ENCODE measurements around the gene INPP4B. TPM values are rescaled to one million over a fixed set of nuclear protein-coding genes. Genes with fewer than 3 reads are reported as not detected.
A peak's percentile ranks its signal among the peaks of the same experiment; 100 is the strongest.

INPP4B gene
- total and polyA plus RNA-seq, 7 donors, result 4.2 to 27.3 (median 17.2) TPM

DNA sequence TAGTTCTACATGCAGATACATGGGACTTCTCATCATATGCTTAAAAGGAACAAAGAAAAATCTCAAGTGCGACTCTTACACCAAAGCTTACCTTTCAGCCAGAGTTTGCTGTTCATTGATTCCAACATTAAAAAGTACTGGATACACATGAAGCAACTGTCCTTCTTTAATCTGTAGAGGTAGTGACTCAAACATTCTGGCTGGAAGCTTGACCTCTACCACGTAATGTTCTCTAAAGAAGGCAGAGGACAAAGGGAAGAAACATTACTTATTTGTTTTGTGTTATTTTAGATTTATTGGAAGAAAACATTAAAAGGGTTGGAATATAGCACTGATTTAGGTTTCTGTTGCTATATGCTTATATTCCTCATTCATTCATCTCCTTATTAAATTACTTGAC is 733.6 kb downstream of the INPP4B start:
- Histone ChIP-seq H3K4me3 (no peak overlapping the region), H3K9me3 (no peaks in the 10 kb centered on the region), H3K4me1 (no peaks in the 10 kb centered on the region), H3K27ac (no peak overlapping the region), H3K27me3 (no peaks in the 10 kb centered on the region), H3K36me3 (no peaks in the 10 kb centered on the region)
- intact Hi-C loops (cut with DNase I), result no loop called here
- TF ChIP-seq EP300 (IDR thresholded peaks at IDR 0.05) (no peak), POLR2A (IDR thresholded peaks at IDR 0.05) (no peak), POLR2AphosphoS5 (IDR thresholded peaks at IDR 0.05) (no peak)
- TF ChIP-seq, protein P1, sequence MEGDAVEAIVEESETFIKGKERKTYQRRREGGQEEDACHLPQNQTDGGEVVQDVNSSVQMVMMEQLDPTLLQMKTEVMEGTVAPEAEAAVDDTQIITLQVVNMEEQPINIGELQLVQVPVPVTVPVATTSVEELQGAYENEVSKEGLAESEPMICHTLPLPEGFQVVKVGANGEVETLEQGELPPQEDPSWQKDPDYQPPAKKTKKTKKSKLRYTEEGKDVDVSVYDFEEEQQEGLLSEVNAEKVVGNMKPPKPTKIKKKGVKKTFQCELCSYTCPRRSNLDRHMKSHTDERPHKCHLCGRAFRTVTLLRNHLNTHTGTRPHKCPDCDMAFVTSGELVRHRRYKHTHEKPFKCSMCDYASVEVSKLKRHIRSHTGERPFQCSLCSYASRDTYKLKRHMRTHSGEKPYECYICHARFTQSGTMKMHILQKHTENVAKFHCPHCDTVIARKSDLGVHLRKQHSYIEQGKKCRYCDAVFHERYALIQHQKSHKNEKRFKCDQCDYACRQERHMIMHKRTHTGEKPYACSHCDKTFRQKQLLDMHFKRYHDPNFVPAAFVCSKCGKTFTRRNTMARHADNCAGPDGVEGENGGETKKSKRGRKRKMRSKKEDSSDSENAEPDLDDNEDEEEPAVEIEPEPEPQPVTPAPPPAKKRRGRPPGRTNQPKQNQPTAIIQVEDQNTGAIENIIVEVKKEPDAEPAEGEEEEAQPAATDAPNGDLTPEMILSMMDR (IDR thresholded peaks at IDR 0.05), result no peak
- 95 to 97% methylated on average over 2 of the region's 2 CpGs for WGBS, 2 donors
- no peak for DNase-seq

DNA sequence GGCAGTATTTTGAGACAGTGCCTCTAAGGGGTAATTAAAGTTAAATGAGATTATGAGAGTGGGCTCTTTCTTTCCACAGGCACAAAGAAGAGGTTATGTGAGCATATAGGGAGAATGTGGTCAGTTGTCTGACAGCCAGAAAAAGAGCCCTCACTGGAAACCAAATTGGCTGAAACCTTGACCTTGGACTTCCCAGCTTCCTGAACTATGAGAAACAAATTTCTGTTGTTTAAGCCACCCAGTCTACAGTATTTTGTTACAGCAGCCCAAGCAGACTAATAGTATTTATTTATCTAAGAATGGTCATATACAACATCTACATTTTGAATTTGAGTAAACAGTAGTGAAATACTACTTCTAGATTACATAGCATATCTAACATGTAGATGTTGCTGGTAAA is 736.0 kb downstream of the INPP4B start:
- Histone ChIP-seq H3K4me3 (no peak overlapping the region), H3K9me3 (no peaks in the 10 kb centered on the region), H3K27ac (no peak overlapping the region), H3K36me3 (no peaks in the 10 kb centered on the region), H3K4me1 (no peaks in the 10 kb centered on the region), H3K27me3 (no peaks in the 10 kb centered on the region)
- TF ChIP-seq POLR2A (IDR thresholded peaks at IDR 0.05) (no peak), POLR2AphosphoS5 (IDR thresholded peaks at IDR 0.05) (no peak), EP300 (IDR thresholded peaks at IDR 0.05) (no peak)
- TF ChIP-seq, protein P1 (IDR thresholded peaks at IDR 0.05), result no peak
- no peak for DNase-seq
- intact Hi-C loops (cut with DNase I), result no loop called here

DNA sequence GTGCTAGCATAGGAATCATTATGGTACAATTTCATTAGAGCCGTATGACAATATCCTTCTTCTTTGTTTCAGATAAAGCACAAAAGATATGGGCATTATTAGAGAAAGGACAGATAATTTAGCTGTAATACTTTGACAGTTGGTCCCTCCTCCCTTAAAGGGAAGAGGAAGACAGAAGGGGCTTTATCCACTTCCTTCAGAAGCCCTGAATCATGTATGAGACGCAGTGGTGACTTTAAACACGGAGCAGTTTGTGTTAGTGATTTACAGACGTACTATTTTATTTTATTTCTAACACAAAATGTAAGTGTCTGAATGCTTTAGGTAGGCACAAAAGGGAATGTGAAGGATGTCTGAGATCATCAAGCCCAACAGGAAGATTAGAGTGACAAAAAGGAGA is 742.1 kb downstream of the INPP4B start:
- no peak overlapping the region for H3K27ac ChIP-seq

DNA sequence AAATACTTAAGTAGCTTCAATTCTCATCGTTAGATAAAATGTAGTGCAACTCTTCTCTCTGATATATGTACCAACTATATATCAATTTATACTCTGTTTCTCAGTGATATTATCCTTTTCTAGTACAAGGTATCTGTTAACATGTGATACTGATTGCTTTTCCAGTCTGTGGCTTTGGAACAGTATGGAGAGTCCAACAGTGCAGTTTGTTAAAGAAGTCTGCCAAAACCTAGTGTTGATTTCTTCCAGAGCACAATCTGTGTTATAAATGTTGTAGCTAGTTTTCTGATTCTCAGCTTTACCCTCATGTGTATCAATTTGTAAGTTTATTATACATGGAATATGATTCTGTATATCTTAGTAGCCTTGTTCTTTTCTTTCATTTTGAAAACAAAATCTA is 744.7 kb downstream of the INPP4B start:
- no peak for DNase-seq
- no peaks in the 10 kb centered on the region for H3K36me3 ChIP-seq
- H3K4me1 ChIP-seq, result peaks cover 0 to 17% (median 9%) of the 10 kb centered on the region in 4 donors
- TF ChIP-seq POLR2AphosphoS5 (IDR thresholded peaks at IDR 0.05) (no peak), POLR2A (IDR thresholded peaks at IDR 0.05) (no peak), EP300 (IDR thresholded peaks at IDR 0.05) (no peak)
- TF ChIP-seq, protein P1 (IDR thresholded peaks at IDR 0.05), result no peak
- H3K9me3 ChIP-seq, result no peaks in the 10 kb centered on the region
- WGBS, 2 donors, result 94 to 100% methylated on average over 1 of the region's 1 CpG
- no peaks in the 10 kb centered on the region for H3K27me3 ChIP-seq
- intact Hi-C loops (cut with DNase I), result no loop called here
- no peak overlapping the region for H3K4me3 ChIP-seq
- peak overlapping the region in 2 of 4 donors; percentile 12 to 13 for H3K27ac ChIP-seq

More for the DNA sequence above, 742.1 kb downstream of the INPP4B start:
- Histone ChIP-seq H3K9me3 (no peaks in the 10 kb centered on the region), H3K4me3 (no peak overlapping the region), H3K4me1 (peaks cover 0 to 13% (median 7%) of the 10 kb centered on the region in 4 donors), H3K36me3 (no peaks in the 10 kb centered on the region), H3K27me3 (no peaks in the 10 kb centered on the region)
- TF ChIP-seq POLR2A (IDR thresholded peaks at IDR 0.05), result no peak
- no peak for DNase-seq
- intact Hi-C loops (cut with DNase I), result no loop called here
- WGBS, 2 donors, result 71 to 92% methylated on average over 4 of the region's 4 CpGs

- peak overlapping the region in 1 of 4 donors; percentile 13 for H3K27ac ChIP-seq
- no peaks in the 10 kb centered on the region for H3K27me3 ChIP-seq
- no peak for DNase-seq
- H3K4me3 ChIP-seq, result no peak overlapping the region
- no peaks in the 10 kb centered on the region for H3K36me3 ChIP-seq
- intact Hi-C loops (cut with DNase I), result no loop called here
- peaks cover 0 to 21% (median 11%) of the 10 kb centered on the region in 4 donors for H3K4me1 ChIP-seq
- TF ChIP-seq, protein P1 (IDR thresholded peaks at IDR 0.05), result no peak
- TF ChIP-seq EP300 (IDR thresholded peaks at IDR 0.05), result no peak
- TF ChIP-seq POLR2AphosphoS5 (IDR thresholded peaks at IDR 0.05), result no peak
- TF ChIP-seq POLR2A (IDR thresholded peaks at IDR 0.05), result no peak
- no peaks in the 10 kb centered on the region for H3K9me3 ChIP-seq
These were observed 745.2 kb downstream of the INPP4B start for GRCh38 chr4:142100941-142101340.
